Activated CD8-positive, alpha-beta memory T cell treated with anti-CD3 and anti-CD28 coated beads for 48 hours (primary cell): Measurements from ENCODE around the gene PLXNA2.

Source experiments
- DNase-seq, 3 experiments: peaks; one replicate each; pipeline ENCODE4 v3.0.0-alpha.2; 2020; ENCODE audit warnings: low read depth in 2 of 3, low spot score in 2 of 3

Gene PLXNA2

DNA sequence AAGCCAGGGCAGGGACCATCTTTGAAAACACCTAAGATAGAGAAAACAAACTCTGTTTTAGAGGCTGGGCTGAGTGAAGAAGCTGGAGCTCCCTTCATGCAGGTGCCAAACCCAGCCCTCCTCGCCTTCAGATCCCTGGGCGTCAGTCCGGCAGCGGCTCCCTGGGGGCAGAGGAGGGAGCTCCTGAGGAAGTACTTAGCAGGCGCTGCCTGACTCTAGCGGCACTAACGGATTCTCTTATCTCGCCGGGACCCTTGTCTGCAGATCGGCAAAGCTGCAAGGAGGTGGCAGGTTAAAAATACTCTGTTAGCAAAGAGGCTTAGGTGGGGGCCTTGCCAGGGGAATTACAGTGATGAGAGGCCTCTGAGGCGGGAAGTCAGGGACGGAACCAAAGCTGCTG, 79.6 kb downstream of the PLXNA2 start:
- DNase-seq, result no peak

DNA sequence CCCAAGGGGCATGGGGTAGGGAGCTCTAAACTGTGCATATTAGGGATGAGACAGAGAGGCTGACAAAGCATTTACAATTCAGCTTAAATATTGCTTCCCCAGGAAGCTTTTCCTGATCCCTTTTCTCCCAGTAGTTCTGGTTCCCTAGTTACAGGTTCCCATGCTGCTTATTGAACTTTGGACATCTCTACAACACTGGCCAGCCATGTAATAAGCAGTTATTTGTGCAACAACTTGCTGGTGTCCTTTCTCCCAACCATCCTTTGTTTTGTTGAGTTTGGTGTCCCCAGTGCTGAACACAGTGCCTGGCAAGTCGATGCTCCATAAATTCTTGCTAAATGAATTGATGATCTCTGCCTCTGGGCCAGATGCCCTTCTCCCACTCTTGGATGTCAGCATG, 80.6 kb downstream of the PLXNA2 start:
- DNase-seq, result no peak

DNA sequence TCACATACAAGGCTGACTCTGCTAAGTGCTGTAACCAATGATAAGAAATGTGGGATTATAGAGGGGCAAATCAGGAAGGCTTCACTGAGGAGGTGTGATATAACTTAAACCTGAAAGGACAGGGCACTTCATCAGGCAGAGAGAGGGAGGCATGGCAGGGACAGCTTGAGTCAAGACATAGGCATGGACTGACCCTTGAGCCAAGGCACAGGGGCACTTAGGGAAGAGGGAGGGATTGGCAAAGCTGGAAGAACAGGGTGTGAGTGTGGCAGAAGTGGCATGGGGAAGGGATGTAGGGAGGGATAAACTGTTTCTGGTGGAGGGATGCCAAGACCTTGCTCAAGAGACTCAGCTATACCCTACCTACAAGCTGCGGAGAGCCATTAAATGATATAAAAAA, 81.3 kb downstream of the PLXNA2 start:
- DNase-seq, result no peak

DNA sequence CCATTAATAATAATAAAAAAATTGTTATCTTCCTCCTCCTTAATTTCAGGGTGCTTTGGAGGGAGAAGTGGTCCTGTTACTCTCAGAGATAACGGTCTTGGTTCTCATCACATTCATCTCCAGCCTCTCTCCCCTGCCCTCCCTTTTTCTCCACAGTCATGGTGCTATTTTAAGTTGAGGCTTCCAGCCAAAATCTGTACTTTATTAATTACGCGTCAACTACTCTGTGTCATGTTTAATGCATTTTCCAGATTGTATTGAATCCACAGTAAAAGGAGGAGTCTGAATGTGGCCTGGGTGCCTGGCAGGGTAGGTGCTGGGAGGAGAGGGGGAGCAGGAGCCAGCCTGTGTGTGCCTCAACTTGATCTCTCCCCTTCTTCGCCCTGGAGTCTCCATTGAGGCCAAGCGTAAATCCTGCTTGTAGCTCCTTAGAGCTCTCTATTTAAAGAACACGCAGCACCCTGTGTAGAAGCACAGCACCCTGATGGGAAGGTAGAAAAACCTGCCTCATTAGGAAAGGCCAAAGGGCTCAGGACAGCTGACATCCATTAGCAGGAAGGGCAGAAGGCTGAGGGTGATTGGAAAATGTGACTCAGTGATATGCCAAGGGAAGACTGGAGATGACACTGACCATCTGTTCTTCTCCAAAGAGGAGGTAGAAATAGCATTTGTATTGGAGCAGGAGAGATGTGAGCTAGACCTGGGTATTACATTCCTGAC, 82.4 kb downstream of the PLXNA2 start:
- DNase-seq, result no peak

DNA sequence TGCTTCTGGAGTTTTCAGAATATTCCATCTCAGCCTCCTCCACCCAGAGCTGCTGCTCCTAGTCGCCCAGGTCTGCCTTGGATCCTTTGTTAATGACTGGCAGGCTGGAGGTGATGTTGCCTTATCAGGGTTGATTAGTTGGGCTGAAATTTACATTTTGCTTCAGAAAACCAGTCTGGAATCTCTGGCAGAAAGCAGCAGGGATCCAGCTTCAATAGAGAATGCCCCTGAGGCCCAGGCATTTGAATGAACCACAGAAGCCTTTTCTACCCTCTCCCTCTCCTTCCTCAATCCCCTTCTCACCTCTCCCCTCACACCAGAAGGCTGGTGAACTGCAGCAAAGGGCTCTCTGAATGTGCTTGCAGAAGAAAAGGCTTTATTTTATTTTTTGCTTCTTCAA, 83.2 kb downstream of the PLXNA2 start:
- no peak for DNase-seq

DNA sequence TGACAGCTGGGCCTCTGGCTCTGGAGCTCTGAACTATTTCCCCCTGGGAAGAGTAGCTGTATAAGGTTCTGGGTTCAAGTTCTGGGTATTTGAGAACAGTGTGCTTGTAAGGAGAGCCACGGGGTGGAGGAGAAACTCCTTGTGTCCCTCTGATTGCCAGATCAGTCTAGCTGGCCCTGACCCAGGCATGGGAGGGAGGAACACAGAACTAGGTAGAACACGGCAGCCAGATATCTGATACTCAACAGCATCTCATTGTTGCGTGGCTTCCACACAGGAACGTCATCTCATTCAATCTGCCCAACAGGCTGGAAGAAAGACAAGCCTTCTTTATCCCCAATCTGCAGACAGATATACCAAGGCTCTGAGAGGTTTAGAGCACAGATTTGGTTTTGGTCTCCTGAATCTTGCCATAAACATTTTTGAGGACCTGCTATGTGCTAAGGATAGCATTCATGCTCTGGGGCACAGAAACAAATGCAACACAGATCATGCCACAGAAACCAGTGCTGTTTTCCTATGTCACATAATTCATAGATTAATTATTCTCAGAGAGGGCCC, 83.8 kb downstream of the PLXNA2 start:
- no peak for DNase-seq

DNA sequence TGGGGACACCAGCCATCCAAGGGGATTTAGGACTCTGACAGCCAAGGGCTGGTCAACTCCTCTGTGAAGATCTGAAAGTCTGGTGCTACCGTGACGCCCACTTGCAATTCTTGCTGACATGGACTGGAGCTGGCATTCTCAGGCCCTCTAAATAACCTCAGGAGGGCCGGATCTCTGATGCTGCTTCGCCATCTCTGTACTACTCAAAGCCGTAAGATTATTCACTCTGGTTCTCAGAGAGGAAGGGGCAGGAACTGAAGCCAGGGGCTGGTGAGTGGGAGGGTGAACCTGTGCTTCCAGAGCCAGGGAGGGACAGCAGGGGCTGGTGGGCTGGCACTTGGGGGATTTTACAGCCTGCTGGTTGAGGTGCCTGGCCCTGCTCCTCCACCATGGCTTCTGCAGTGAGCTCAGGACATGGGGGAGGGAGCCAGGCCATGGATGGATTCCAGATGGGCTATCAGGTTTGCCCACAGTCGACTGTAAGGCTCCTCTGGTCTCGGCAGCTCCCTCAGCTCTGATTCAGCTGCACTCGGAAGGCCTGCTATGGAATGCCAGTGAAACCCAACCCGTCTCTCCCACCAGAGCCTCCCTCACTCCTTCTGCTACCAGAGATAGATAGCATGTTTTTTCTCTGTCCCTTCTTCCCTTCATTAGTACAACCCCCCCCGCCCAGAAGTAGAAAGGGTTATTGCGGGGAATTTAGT, 84.5 kb downstream of the PLXNA2 start:
- DNase-seq, result no peak

DNA sequence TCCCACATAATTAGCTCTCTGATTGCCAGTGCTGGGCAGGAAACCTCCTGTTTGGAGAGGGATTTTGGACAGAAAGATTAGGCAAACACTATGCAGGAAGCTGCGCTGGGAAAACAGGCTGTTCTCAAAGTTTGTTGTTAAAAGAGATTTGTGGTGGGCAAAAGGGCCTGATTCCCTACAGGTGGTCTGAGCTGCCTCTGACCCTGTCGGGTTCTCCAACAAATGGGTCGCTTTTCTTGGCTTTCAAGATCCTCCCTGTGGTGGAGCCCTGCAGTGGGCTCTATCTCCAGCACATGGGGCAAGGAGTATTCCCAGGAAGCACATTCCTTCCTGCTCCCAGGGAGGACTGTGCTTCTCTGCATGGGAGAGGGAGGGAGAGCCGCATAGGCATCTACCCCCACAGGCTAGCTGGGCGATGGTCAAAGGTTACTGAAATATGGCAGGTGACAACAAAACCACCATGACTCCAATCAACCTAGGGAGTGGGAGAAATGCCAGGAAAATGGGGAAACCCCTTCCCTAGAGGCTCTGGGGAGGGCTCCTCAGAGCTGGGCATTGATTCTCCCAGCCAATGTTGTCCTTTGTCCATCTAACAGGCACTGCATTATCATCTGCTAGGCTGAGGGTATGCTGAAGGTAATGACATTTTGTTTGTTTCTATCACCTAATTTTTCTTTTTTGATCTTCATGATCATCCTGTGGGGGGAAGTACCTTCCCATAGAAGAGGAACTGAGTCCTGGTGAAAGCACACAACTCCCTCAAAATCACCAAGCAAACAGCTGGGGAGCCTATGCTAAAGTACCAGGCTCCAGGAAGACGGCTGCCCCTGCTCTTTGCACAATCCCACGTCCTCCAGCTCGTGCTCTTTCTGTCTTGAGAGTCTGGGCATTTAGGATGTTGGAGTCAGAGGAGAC, 85.3 kb downstream of the PLXNA2 start:
- DNase-seq, result no peak

DNA sequence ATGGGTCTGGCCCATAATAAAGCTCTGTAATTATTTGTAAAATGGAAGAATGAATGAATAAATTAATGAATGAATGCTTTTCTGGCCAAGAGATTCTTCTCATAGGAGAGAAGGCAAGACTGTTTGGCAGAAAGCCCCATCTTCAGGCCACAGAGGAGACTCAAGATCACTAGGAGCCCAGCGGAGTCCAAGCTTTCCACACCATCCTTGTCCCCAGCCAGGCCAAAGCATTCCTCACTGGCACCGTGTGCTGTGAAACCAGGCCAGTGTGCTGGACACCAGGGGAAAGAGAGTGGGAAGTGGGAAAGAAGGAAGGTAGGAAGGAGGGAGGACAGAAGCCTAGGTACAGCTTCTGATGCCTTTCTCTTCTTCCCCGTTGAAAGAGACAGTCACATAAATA, 86.4 kb downstream of the PLXNA2 start:
- no peak for DNase-seq

DNA sequence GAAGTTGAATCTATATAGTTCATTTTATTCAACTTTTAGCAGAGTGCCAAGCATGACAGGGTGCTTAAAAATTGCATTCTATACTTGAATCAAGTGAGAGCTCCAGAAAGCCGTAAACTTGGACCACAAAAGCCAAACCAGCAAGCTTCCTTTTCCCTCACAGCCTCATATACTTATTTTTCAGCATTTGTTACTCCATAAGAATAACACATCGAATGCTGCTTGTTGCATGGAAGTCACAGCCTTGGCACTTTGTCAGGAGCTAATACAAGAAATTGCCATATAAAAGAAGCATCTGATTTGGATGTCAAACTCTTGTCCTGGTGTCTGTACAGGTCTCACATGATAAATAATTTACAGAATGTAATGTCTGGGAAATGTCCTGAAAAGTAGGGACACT, 87.4 kb downstream of the PLXNA2 start:
- DNase-seq, result no peak

DNA sequence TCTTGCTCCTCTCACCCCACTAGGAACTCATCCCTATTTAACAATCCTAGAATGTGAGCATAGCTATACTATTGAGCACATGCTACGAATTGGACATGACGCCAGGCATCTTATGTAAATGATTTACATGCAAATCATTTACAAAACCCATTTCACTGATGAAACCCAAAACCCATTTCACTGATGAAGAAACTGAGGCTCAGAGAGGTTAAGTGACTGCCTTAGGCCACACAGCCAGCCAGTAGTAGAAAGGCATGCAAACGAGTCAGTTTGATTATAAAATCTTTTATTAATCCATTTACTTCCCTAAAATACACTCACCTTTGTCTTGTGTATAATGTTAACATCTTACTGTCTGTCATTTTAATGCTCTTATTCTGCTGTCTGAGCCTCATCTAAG, 87.9 kb downstream of the PLXNA2 start:
- no peak for DNase-seq

DNA sequence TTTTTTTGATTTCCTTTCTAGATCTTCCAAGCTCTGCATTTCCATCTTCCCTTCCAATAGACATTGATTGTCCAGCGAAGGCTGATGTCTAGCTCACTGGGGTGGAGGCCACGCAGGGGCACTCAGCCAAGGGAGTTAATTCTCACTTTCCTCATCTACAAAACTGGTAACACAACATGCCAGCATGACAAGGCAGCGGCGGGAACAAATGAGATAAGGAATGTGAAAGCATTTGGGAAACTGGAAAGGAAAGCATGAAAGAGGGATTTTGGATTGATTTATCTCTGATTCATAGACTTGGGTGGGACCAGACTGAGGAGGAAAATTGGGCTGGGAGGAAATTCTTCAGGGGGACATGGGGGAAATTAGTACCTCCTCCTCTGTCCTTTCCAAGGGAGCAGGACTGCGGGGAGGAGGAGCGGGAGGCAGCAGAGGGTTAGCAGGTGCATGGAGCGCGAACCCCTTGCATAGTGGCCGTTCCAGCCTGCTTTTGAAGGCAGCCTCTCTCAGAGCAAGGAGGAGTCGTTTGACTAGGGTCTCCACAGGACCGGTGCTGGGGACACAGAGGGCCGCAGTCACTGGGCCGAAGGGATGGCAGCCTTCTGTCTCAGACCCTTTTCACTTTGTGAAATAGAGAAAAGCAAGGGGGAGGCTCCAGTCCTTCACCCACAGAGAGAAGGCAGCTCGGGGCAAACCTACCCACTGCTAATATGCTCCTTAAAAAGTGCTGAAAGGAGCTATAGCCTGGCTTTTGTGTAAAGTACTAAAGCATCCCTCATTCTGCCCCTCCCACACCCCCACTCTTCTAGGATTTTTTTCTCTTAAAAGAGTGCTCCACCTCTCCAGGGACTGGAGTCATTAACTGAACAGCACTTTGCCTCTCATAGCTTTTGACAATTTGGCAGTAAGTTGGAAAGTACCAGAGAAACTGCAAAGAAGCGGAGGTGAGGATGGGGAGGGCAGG, 89.2 kb downstream of the PLXNA2 start:
- no peak for DNase-seq

DNA sequence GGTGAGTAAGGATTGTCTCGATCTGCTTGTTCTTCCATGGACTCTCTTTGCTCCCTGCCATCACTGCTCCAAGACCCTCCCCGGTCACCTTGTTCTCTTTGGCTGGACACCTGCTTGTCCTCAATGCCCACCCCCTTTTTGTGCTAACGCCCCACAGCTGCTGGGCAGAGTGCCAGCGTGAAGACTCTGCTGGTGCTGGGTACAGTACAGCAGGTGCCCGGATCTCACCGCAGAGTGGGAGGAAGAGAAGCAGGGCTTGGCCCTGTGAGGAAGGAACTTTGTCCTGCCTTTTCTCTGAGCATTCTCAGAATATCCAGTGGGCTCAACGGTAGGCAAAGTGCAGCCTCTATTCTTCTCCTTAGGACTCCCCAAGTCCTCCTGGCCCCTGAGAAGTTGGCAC, 90.1 kb downstream of the PLXNA2 start:
- DNase-seq, result no peak

DNA sequence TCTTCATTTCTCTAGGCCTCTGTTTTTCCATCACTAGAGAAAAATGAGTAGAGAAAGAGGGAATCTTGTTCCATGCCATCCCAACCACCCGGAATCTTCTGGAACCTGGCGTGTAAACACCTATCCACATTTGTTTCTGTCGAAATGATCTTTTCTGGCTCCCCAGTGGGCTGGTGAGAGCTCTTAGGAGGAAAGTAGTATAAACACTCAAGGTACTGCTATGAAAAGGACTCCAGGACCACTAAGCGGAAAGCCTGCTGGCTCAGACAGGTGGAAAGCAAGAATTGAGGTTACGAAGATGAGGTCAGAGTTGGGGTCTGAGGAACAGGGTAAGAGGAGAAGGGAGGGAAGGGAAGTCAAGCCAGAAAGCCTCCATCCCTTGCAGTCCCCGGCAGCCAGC, 90.8 kb downstream of the PLXNA2 start:
- no peak for DNase-seq

DNA sequence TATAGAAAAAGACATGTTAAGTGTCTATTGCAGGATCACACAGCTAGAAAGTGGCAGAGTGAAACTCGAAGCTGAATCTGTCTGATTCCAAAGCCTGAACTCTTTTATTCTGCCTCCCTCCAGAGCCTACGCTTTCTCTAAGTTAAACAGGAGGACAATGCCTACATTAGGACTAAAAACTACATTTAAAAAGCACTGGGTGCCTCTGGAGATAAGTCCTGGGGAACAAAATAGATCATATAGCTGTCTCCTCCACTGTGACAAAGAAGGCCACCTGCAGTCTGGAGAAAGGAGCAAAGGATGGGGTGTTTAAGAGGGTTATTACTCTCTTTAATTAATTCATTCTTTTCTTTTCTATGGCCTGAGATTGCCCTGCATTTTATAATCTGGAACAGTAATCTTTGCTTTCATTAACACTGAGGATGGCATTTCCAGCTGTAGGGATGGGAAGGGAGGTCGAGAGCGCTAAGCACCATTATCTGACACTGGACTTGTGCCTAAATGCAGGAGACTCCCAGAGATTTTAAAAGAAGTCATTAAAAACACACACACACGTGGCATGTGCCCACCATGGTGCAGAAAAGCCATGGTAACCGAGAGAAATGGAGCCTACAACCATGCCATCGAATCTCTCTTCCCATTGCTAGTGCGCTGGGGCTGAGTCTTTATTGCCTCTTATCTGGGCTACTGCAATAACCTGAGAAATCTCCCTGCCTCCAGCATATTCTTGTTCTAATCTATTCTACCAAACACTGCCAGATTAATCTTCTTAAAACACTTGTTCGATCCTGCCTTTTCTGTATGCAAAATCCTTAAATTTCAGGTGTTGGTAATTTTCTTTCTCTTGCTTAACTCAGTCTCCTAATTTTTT, 92.2 kb downstream of the PLXNA2 start:
- DNase-seq, result no peak

DNA sequence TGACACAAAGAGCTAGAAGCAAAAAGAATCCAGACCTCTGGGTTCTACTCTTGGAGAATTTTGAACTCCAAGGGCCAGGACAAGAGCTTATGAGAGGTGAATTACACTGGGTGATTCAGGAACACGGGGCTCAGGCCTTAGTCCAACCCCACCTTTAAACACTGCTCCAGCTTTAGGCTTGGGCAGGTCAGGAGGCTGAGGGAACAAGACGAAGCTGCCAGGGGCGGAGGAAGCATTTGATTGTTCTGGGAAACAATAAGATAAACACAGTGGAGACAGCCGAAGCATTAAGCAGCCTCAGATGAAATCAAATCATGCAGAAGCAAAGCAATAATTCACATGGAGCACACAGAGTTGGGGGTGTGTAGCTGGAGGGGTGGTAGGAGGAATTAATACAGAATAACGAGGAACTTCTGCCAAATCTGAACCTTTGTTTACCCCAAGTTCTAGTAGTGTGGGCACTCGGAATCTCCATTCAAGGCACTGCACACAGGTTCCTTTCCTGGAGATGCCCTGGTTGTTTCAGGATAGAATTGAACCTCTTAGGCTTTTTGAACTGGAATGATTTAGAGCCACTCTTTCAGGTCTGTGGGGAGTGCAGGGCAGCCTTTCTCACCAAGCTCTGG, 93.2 kb downstream of the PLXNA2 start:
- no peak for DNase-seq

DNA sequence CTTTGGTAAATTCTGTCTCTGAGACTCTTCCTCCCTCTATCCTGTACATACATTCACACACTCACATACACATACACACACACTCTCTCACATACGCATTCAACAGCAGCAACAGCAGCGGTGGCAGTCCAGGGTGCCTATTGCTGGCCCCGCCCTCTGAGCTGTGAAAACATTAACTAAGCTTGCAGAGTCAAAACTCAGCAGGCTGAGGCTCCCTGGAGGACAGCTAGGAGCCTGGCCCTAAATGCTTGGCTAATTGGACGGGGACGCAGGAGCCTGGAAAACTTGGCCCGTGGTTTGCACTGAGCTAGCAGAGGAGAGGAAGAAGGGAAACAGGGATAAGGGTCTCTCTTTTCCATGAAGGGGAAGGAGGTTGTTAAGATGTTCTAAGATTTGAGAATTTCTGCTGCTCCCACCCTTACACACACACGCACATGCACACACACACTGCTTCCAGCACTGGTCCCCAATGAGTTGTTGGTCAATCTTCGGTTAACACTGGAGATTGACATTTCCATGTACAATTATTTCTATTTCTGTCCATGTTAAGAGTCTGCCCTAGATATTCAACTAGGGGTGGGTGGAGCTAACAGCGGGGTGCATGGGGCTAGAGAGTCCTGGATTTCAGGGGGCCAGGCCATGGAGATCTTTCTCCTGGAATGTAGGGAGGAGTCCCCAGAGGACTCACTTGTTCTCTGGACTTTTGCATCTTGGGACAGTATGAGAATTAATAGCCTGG, 94.2 kb downstream of the PLXNA2 start:
- DNase-seq, result no peak

DNA sequence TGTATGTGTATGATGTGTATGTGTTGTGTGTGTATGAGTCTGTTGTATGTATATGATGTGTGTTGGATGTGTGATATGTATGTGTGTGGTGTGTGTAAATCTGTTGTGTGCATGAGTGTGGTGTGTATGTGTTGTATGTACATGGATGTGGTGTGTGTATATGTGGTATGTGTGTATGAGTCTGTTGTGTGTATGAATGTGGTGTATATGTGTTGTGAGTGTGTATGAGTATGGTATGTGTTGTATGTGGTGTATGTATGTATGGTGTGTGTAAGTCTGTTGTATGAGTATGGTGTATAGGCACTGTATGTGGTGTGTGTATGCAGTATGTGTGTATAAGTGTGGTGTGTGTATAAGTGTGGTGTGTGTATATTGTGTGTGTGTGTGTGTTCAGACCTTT, 95.0 kb downstream of the PLXNA2 start:
- DNase-seq, result no peak
